GM12875 (cell line): ENCODE measurements around the gene NAGA.

Experiments
- H3K4me3 ChIP-seq: one replicate; pipeline ENCODE4 v1.5.1; 2011; ENCODE audit warnings: low read depth, low read length, control low read depth
- TF ChIP-seq, protein P1 (sequence below): IDR thresholded peaks from 2 replicates; pipeline ENCODE4 v1.5.1; 2011; ENCODE audit warnings: low read depth, mild to moderate bottlenecking, control low read depth, inconsistent platforms, low read length, moderate library complexity, borderline replicate concordance; ENCODE audit not compliant: insufficient read depth

Gene NAGA

DNA sequence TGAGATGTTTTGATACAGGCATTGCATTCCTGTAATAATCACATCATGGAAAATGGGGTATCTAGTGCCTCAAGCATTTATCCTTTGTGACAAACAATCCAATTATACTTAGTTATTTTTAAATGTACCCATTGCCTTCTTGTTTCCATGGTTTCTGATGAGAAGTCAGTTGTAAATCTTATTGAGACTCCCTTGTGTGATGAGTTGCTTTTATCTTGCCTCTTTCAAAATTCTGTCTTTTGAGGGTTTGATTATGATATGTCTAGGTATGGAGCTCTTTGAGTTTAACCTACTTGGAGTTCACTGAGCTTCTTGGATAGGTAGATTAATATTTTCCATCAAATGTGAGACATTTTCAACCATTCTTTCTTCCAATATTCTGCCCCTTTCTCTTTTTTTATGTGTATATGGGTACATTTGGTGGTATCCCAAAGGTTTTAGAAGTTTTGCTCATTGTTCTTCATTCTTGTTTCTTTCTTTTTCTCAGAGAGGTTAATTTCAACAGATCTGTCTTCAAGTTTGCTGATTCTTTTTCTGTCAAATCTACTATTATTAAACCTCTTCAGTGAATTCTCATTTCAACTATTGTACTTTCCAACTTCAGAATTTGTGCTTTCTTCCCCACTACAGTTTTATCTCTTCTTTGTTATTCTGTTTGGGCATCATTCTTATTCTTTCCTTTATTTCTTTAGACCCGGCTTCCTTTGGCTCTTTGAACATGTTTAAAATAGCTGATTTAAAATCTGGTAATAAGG, 13.7 kb downstream of the NAGA start:
- TF ChIP-seq, protein P1, sequence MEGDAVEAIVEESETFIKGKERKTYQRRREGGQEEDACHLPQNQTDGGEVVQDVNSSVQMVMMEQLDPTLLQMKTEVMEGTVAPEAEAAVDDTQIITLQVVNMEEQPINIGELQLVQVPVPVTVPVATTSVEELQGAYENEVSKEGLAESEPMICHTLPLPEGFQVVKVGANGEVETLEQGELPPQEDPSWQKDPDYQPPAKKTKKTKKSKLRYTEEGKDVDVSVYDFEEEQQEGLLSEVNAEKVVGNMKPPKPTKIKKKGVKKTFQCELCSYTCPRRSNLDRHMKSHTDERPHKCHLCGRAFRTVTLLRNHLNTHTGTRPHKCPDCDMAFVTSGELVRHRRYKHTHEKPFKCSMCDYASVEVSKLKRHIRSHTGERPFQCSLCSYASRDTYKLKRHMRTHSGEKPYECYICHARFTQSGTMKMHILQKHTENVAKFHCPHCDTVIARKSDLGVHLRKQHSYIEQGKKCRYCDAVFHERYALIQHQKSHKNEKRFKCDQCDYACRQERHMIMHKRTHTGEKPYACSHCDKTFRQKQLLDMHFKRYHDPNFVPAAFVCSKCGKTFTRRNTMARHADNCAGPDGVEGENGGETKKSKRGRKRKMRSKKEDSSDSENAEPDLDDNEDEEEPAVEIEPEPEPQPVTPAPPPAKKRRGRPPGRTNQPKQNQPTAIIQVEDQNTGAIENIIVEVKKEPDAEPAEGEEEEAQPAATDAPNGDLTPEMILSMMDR: no peak

DNA sequence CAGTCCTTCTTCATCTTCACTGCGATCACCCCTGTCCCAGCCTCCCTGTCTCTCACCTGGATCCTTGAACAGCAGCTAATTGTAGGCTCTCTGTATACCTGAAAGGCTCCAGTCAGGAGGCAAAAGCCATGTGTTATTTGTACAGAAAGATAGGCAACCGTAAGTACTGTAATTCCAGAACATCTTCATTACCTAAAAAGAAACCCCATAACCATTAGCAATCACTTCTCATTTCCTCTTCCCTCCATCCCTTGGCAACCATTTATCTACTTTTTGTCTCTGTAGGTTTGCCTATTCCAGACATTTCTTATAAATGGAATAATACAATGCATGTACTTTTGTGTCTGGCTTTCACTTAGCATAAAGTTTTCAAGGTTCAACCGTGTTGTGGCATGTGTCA, 17.8 kb downstream of the NAGA start:
- TF ChIP-seq, protein P1: no peak
- no peak overlapping the region for H3K4me3 ChIP-seq

More for the DNA sequence above, 13.7 kb downstream of the NAGA start:
- no peak overlapping the region for H3K4me3 ChIP-seq

DNA sequence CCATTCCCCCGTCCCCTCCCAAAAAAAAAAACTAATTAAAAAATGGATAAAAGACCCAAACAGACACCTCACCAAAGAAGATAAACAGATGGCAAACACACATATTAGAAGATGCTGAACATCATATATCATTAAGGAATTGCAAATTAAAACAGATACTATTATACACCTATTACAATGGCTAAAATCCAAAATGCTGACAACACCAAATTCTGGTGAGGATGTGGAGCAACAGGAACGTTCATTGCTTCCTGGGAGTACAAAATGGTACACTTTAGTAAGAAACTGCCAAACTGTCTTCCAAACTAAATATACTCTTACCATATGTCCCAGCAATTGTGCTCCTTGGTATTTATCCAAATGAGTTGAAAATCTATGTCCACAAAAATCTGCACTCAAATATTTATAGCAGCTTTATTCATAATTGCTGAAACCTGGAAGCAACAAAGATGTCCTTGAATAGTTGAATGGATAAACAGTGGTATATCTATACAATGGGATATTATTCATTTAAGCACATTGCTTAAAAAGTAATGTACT, 19.9 kb downstream of the NAGA start:
- H3K4me3 ChIP-seq: no peak overlapping the region
- TF ChIP-seq, protein P1: no peak

DNA sequence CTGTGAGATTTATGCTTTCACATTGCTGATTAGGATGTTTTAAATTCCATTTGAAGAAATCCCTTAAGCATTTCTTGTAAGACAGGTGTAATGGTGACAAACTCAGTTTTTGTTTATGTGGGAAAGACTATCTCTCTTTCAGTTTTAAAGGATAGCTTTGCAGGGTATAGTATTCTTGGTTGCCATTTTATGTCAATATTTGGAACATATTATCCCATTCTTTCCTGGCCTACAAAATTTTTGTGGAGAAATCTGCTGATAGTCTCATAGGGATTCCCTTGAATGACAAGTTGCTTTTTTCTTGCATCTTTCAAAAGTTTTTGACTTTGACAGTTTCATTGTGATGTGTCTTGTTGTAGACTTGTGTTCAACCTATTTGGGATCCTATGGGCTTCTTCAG, 28.8 kb downstream of the NAGA start:
- TF ChIP-seq, protein P1: no peak
- H3K4me3 ChIP-seq: no peak overlapping the region

DNA sequence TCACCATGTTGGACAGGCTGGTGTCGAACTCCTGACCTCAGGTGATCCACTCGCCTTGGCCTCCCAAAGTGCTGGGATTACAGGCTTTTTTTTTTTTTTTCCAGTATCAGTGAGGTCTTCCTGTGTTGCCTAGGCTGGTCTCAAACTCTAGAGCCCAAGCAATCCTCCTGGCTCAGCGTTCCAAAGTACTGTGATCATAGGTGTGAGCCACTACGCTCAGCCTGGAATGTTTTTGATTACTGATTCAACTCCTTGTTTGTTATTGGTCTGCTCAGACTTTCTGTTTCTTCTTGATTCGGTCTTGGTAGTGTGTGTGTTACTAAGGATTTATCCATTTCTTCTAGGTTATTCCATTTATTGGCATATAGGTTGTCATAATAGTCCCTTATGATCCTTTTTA, 31.3 kb downstream of the NAGA start:
- H3K4me3 ChIP-seq: no peak overlapping the region
- TF ChIP-seq, protein P1: no peak

DNA sequence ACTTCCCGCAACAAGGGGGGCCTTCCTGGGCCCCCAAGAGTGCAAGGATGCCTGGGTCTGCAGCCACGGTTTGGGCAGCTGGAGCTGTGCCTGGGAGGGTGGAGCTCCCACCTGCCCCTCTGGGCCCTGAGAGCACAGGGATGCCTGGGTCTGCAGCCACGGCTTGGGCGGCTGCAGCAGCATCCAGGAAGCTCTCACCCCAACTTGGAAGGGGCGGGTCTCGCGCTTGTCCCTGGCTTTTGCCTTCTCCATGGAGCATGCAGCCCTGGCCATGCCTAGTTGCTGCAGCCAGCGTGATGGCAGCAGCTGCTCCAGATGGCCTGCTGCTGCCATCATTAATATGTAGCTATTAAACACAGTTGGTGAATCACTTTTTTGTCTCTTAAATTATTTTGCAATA, 35.4 kb downstream of the NAGA start:
- TF ChIP-seq, protein P1: no peak
- no peak overlapping the region for H3K4me3 ChIP-seq
